HEK293 (cell line): ENCODE results near the gene RNPEP.
"Not testable (repeated sequence)": the region's sequence is repeated elsewhere in the genome, so short reads cannot be mapped to it uniquely, and the experiment has no call there.

Source experiments
- CTCF ChIA-PET: fragments of 350-600 bp; formaldehyde crosslinking; extraction: SDS; loops from one replicate; lab custom pipeline; 2021; ENCODE audit warnings: antibody characterized with exemption; lab: Yijun Ruan, JAX
- POLR2A ChIA-PET: fragments of 300-600 bp; formaldehyde crosslinking; extraction: SDS; loops from one replicate; lab custom pipeline; 2020; ENCODE audit warnings: antibody characterized with exemption, inconsistent platforms; lab: Yijun Ruan, JAX
- H3K27ac ChIP-seq: fragments of 200-500 bp; sonication (Bioruptor generic); 2 replicates; pipeline ENCODE4 v1.5.1; 2014; ENCODE audit warnings: low read depth, low read length, control low read depth, inconsistent platforms; ENCODE audit errors: extremely low read depth
- H3K36me3 ChIP-seq, 2 experiments: fragments of 200-500 bp in 1 of 2; sonication (Bioruptor generic) in 1 of 2; 1 replicate in 1 of 2; 2 replicates in 1 of 2; pipeline ENCODE4 v1.5.1; 2014 to 2017; ENCODE audit warnings: inconsistent platforms in 2 of 2, low read length in 2 of 2; ENCODE audit not compliant: control insufficient read depth in 2 of 2, insufficient read depth in 1 of 2
- H3K4me1 ChIP-seq: fragments of 200-500 bp; sonication (Bioruptor generic); 2 replicates; pipeline ENCODE4 v1.5.1; 2014; ENCODE audit warnings: mild to moderate bottlenecking, low read length, inconsistent platforms; ENCODE audit not compliant: control insufficient read depth, insufficient read depth
- H3K4me3 ChIP-seq: 2 replicates; pipeline ENCODE4 v1.5.1; 2011; ENCODE audit warnings: low read depth, mild to moderate bottlenecking, control low read depth, low read length, moderate library complexity
- H3K9me3 ChIP-seq: fragments of 200-500 bp; sonication (Bioruptor generic); 2 replicates; pipeline ENCODE4 v1.5.1; 2014; ENCODE audit warnings: low read depth, low read length, inconsistent platforms; ENCODE audit not compliant: control insufficient read depth, insufficient read depth
- BCL6B ChIP-seq: fragments of 450-650 bp; formaldehyde crosslinking; IDR thresholded peaks from 2 replicates; pipeline ENCODE4 v1.5.1; 2017; ENCODE audit warnings: missing biosample characterization, missing genetic modification characterization
- FEZF1 ChIP-seq: fragments of 450-650 bp; formaldehyde crosslinking; IDR thresholded peaks from 2 replicates; pipeline ENCODE4 v1.5.1; 2016; ENCODE audit warnings: missing biosample characterization, missing genetic modification characterization
- GLI4 ChIP-seq: fragments of 450-650 bp; formaldehyde crosslinking; IDR thresholded peaks from 2 replicates; pipeline ENCODE4 v1.5.1; 2016; ENCODE audit warnings: missing biosample characterization, missing genetic modification characterization
- MZF1 ChIP-seq: fragments of 450-650 bp; formaldehyde crosslinking; IDR thresholded peaks from 2 replicates; pipeline ENCODE4 v1.5.1; 2017; ENCODE audit warnings: missing biosample characterization, missing genetic modification characterization, borderline replicate concordance
- PRDM10 ChIP-seq: fragments of 450-650 bp; formaldehyde crosslinking; IDR thresholded peaks from 2 replicates; pipeline ENCODE4 v1.5.1; 2016; ENCODE audit warnings: missing biosample characterization, missing genetic modification characterization
- ZBTB44 ChIP-seq: fragments of 450-650 bp; IDR thresholded peaks from 2 replicates; pipeline ENCODE4 v1.5.1; 2018; ENCODE audit warnings: missing biosample characterization, mild to moderate bottlenecking, missing genetic modification characterization
- ZSCAN16 ChIP-seq: fragments of 450-650 bp; formaldehyde crosslinking; IDR thresholded peaks from 2 replicates; pipeline ENCODE4 v1.5.1; 2016; ENCODE audit warnings: missing biosample characterization, missing genetic modification characterization
- ZSCAN4 ChIP-seq: fragments of 450-650 bp; formaldehyde crosslinking; IDR thresholded peaks from 2 replicates; pipeline ENCODE4 v1.5.1; 2017; ENCODE audit warnings: missing biosample characterization, missing genetic modification characterization
- ZXDB ChIP-seq: fragments of 450-650 bp; formaldehyde crosslinking; IDR thresholded peaks from 2 replicates; pipeline ENCODE4 v1.5.1; 2016; ENCODE audit warnings: missing biosample characterization, missing genetic modification characterization

The RNPEP gene

GRCh38 chr1:201939148-201939547, 43.3 kb upstream of the RNPEP start:
- ChIA-PET POLR2A (interaction anchor here (0.7 kb wide), 1 partner anchor 31 kb away, joined by 3 read pairs; no protein-coding TSS in a partner anchor), CTCF (interaction anchor here (1.2 to 4.2 kb wide), 2 partner anchors 43 to 426 kb away, joined by 3 to 18 read pairs; no protein-coding TSS in a partner anchor)
- Histone ChIP-seq H3K27ac (no peak overlapping the region), H3K9me3 (no peaks in the 10 kb centered on the region), H3K36me3 (no peaks in the 10 kb centered on the region), H3K4me3 (no peak overlapping the region), H3K4me1 (no peaks in the 10 kb centered on the region)
- TF ChIP-seq ZSCAN16 (tag by site-specific recombination) (no peak), PRDM10 (0 out of 2 replicates have a peak, but pooled peaks have one; percentile 39), MZF1 (tag by site-specific recombination) (0 out of 2 replicates have a peak, but pooled peaks have one; percentile 23), ZXDB (0 out of 2 replicates have a peak, but pooled peaks have one; percentile 31)

- Histone ChIP-seq H3K4me1 (no peaks in the 10 kb centered on the region), H3K36me3 (no peaks in the 10 kb centered on the region), H3K9me3 (no peaks in the 10 kb centered on the region), H3K27ac (no peak overlapping the region), H3K4me3 (no peak overlapping the region)
- ChIA-PET CTCF (interaction anchor here (0.6 to 4.2 kb wide), 2 partner anchors 44 to 64 kb away, joined by 3 to 18 read pairs; no protein-coding TSS in a partner anchor), POLR2A (interaction anchor here (0.7 kb wide), 1 partner anchor 31 kb away, joined by 3 read pairs; no protein-coding TSS in a partner anchor)
- TF ChIP-seq FEZF1 (tag by site-specific recombination) (0 out of 2 replicates have a peak, but pooled peaks have one; percentile 1), GLI4 (tag by site-specific recombination) (no peak), BCL6B (tag by site-specific recombination) (no peak), ZSCAN4 (tag by site-specific recombination) (peak; percentile 54), ZBTB44 (tag by site-specific recombination) (no peak)
These were observed 42.9 kb upstream of the RNPEP start for GRCh38 chr1:201939574-201939973.

- H3K9me3 ChIP-seq, H3K4me3 ChIP-seq, H3K27ac ChIP-seq, POLR2A ChIA-PET, H3K4me1 ChIP-seq, H3K36me3 ChIP-seq: not testable (repeated sequence)
- CTCF ChIA-PET, result interaction anchor here (0.6 to 4.2 kb wide), 5 partner anchors 9 to 65 kb away, joined by 3 to 18 read pairs (median 3); no protein-coding TSS in a partner anchor
These were observed 42.1 kb upstream of the RNPEP start for GRCh38 chr1:201940316-201940715.
